ENCODE results near the gene FAM200B.

- TF ChIP-seq POLR2AphosphoS5 (IDR thresholded peaks at IDR 0.05; ENCODE audit: low read depth, low read length) = no peak
- TF ChIP-seq POLR2A (IDR thresholded peaks at IDR 0.05; ENCODE audit: low read depth, low read length) = no peak
- no peak for TF ChIP-seq TAF1 (IDR thresholded peaks at IDR 0.05; ENCODE audit: borderline replicate concordance, low read depth, low read length)
Measured at GRCh38 chr4:15738877-15739276, 57.2 kb downstream of the FAM200B start.

Measured in GM12892 (cell line).